Heart right ventricle (tissue), 16 donors: ENCODE measurements around the gene WBP11. TPM values are rescaled to one million over a fixed set of nuclear protein-coding genes. Genes with fewer than 3 reads are reported as not detected.
"Not testable (repeated sequence)": the region's sequence is repeated elsewhere in the genome, so short reads cannot be mapped to it uniquely, and the experiment has no call there.

ENCODE experiments used
- ATAC-seq, 8 donors: fragments of 200-7000 bp; cut with Tn5 transposase; one replicate each; pipeline ENCODE4 v1.9.1; 2020; ENCODE audit warnings: mild to moderate bottlenecking in 8 of 8, moderate library complexity in 8 of 8, moderate number of reproducible peaks in 1 of 8
- DNase-seq, 2 donors: peaks; one replicate each; pipeline ENCODE4 v3.0.0-alpha.2; 2020
- H3K27ac ChIP-seq, 10 donors: fragments of 200-600 bp; sonication (generic) in 2 of 10; one replicate each; pipeline versions ENCODE4 v1.5.0 to v1.8.0; 2020 to 2022; ENCODE audit warnings: mild to moderate bottlenecking in 3 of 10
- H3K27me3 ChIP-seq, 7 donors: fragments of 200-600 bp; one replicate each; pipeline ENCODE4 v1.8.0; 2021 to 2022; ENCODE audit warnings: mild to moderate bottlenecking in 2 of 7
- H3K36me3 ChIP-seq, 9 donors: fragments of 200-600 bp; sonication (generic) in 1 of 9; one replicate each; pipeline versions ENCODE4 v1.5.0 to v1.8.0; 2020 to 2022; ENCODE audit warnings: mild to moderate bottlenecking in 2 of 9
- H3K4me1 ChIP-seq, 9 donors: fragments of 200-600 bp; sonication (generic) in 1 of 9; one replicate each; pipeline versions ENCODE4 v1.5.0 to v1.8.0; 2020 to 2022; ENCODE audit warnings: mild to moderate bottlenecking in 4 of 9
- H3K4me3 ChIP-seq, 10 donors: fragments of 200-600 bp; sonication (generic) in 2 of 10; one replicate each; pipeline versions ENCODE4 v1.5.0 to v1.8.0; 2020 to 2022; ENCODE audit warnings: mild to moderate bottlenecking in 7 of 10, moderate library complexity in 2 of 10
- H3K9me3 ChIP-seq, 11 donors: fragments of 200-600 bp in 10 of 11; sonication (generic) in 2 of 11; one replicate each; pipeline versions ENCODE4 v1.5.0 to v1.8.0; 2013 to 2022; ENCODE audit warnings: mild to moderate bottlenecking in 2 of 11, control low read depth in 1 of 11, moderate library complexity in 1 of 11
- WGBS, 2 donors: extraction: QIAGEN DNeasy Blood & Tissue Kit; methylation state at CpG; one replicate each; pipeline ENCODE4 v1.1.7; 2013; ENCODE audit warnings: inconsistent platforms in 1 of 2; 5-methylcytosine and 5-hydroxymethylcytosine counted together
- intact Hi-C, 10 donors: fragments of 100-400 bp; cut with DNase I; formaldehyde crosslinking; loops; one replicate each; pipeline versions ENCODE4 v1.11.1 to v1.14.2; 2022
- polyA plus RNA-seq, 2 donors: library from polyadenylated mRNA; stranded (reverse); fragments of 200-250 nt; gene quantifications; one replicate each; pipeline ENCODE4 v1.2.3, GENCODE V29; 2013
- total RNA-seq, 10 donors: library from RNA; stranded (reverse); fragmentation: NEBNext Ultra II Directional in 3 of 10; extraction: Animal tissue kit (Norgen Biotek cat#: 25700) in 3 of 10; gene quantifications; one replicate each; pipeline versions ENCODE4 v1.2.1 to v1.2.4, GENCODE V29; 2021 to 2023
- TF ChIP-seq, protein P1 (sequence below), 9 donors: fragments of 200-600 bp; sonication (generic) in 2 of 9; IDR thresholded peaks; one replicate each; pipeline versions ENCODE4 v1.5.0 to v1.8.0; 2021 to 2022; ENCODE audit warnings: antibody characterized with exemption in 9 of 9, mild to moderate bottlenecking in 5 of 9, moderate library complexity in 1 of 9
- donor health status: Arrhythmogenic right ventricular cardiomyopathy.
- donor health status: ischemic (EF 13 %, LVEDD 7.1; RV severe dilation, severe dysfunction).
- donor health status: healthy with polysubstance abuse.
- donor health status: DM: no; HTN: yes; CAD: no.
- donor health status: DM: no; HTN: no; CAD: no.
- donor health status: ischemic (EF 25% LVEDD 6.9; RV normal size, moderate dysfunction).
- donor health status: ischemic (EF 25% LVEDD 5.7; RV mildly dilated, moderate dysfunction).
- donor health status: healthy.
- donor health status: DM: yes; HTN: yes; CAD: no.
- donor health status: Ischemic cardiomyopathy.
- donor health status: ischemic (EF 35%, LVEDD 5.7; RV mildly dilated, moderate dysfunction).
- donor health status: nonischemic (EF 11% LVEDD 7.7; RV severe dilation, severe dysfunction).
- donor health status: DM: yes; HTN: yes; CAD: no.
- donor health status: PGD.
- donor health status: ischemic (EF 29% LVEDD 5.4; RV normal size, mild dysfunction).
- donor health status: nonischemic (EF 23%, LVEDD 6.1; RV moderate dilation, normal function).

WBP11 gene
- total and polyA plus RNA-seq, 12 donors: 11.9 to 62.3 (median 54.3) TPM

DNA sequence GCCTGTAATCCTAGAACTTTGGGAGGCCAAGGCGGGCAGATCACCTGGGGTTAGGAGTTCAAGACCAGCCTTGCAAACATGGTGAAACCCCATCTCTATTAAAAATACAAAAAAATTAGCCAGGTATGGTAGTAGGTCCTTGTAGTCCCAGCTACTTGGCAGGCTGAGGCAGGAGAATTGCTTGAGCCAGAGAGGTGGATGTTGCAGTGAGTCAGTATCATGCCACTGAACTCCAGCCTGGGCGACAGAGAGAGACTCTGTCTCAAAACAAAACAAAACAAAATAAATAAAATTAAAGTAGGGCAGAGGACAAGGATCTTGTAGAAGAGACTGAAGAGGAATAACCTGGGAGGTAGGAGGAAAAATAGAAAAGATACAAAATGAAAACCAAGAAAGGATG, 61.3 kb downstream of the WBP11 start:
- Histone ChIP-seq H3K4me3 (no peak overlapping the region), H3K27me3 (no peaks in the 10 kb centered on the region), H3K27ac (no peak overlapping the region), H3K36me3 (peaks cover 0 to under 1% (median 0%) of the 10 kb centered on the region in 9 donors), H3K4me1 (no peaks in the 10 kb centered on the region), H3K9me3 (peaks cover 0 to 19% (median 0%) of the 10 kb centered on the region in 11 donors)
- intact Hi-C loops: no loop called here
- TF ChIP-seq, protein P1, sequence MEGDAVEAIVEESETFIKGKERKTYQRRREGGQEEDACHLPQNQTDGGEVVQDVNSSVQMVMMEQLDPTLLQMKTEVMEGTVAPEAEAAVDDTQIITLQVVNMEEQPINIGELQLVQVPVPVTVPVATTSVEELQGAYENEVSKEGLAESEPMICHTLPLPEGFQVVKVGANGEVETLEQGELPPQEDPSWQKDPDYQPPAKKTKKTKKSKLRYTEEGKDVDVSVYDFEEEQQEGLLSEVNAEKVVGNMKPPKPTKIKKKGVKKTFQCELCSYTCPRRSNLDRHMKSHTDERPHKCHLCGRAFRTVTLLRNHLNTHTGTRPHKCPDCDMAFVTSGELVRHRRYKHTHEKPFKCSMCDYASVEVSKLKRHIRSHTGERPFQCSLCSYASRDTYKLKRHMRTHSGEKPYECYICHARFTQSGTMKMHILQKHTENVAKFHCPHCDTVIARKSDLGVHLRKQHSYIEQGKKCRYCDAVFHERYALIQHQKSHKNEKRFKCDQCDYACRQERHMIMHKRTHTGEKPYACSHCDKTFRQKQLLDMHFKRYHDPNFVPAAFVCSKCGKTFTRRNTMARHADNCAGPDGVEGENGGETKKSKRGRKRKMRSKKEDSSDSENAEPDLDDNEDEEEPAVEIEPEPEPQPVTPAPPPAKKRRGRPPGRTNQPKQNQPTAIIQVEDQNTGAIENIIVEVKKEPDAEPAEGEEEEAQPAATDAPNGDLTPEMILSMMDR (IDR thresholded peaks at IDR 0.05): no peak
- DNase-seq (no peak), ATAC-seq (no peak)
- 96 to 98% methylated on average over 2 of the region's 2 CpGs for WGBS, 2 donors

DNA sequence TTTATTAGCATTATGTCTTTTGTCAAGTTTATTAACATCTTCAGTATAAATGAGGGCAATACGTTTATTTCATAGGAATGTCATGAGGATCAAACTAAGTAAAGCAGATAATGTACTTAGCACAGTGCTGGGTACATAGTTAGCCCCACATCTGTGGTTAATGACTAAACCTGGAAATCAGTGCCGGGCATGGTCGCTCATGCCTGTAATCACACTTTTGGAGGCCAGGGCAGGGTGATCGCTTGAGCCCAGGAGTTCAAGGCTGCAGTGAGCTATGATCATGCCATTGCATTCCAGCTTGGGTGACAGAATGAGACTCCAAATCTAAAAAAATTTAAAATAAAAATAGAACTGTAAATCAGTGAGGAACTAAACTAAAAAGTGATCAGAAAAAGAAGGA, 62.1 kb downstream of the WBP11 start:
- Histone ChIP-seq H3K4me1 (no peaks in the 10 kb centered on the region), H3K4me3 (no peak overlapping the region), H3K27ac (no peak overlapping the region), H3K9me3 (peaks cover 0 to 19% (median 0%) of the 10 kb centered on the region in 11 donors), H3K36me3 (no peaks in the 10 kb centered on the region), H3K27me3 (no peaks in the 10 kb centered on the region)
- ATAC-seq: no peak
- intact Hi-C loops: no loop called here
- WGBS, 2 donors: 85 to 92% methylated on average over 4 of the region's 4 CpGs
- DNase-seq: no peak
- TF ChIP-seq, protein P1 (IDR thresholded peaks at IDR 0.05): no peak

DNA sequence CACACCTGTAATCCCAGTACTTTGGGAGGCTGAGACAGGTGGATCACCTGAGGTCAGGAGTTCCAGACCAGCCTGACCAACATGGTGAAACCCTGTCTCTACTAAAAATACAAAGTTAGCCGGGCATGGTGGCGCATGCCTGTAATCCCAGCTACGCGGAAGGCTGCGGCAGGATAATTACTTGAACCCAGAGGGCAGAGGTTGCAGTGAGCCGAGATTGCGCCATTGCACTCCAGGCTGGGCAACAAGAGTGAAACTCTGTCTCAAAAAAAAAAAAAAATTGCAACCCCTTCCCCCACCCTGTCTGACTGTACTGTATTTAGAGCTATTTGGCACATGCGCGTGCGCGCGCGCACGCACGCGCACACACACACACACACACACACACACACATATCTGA, 66.8 kb downstream of the WBP11 start:
- H3K27ac ChIP-seq, H3K27me3 ChIP-seq, H3K9me3 ChIP-seq, H3K36me3 ChIP-seq, H3K4me1 ChIP-seq, ATAC-seq, H3K4me3 ChIP-seq, intact Hi-C loops, DNase-seq: not testable (repeated sequence)
- 89 to 95% methylated on average over 16 of the region's 16 CpGs for WGBS, 2 donors

Other genes starting within 250 kb of the WBP11 start
- gene PLBD1, start 235.6 kb downstream of the WBP11 start, total RNA-seq: 10 to 100 TPM; 19.4 to 45.1 (median 30.1) TPM
- 10 to 100 TPM in 1 of 2 donors, 1 to 10 TPM in 1; 6.4 to 10.9 TPM for gene PLBD1, start 235.6 kb downstream of the WBP11 start, polyA plus RNA-seq
- under 1 TPM in 2 of 10 donors, not detected in 8; 0.06 to 0.15 TPM for gene GUCY2C, start 106.9 kb downstream of the WBP11 start, total RNA-seq
- under 1 TPM in 1 of 2 donors, not detected in 1; 0.01 TPM for gene GUCY2C, start 106.9 kb downstream of the WBP11 start, polyA plus RNA-seq
- gene C12orf60, start 192 bp upstream of the WBP11 start, total RNA-seq: 1 to 10 TPM; 1.2 to 5.8 (median 3.7) TPM
- gene C12orf60, start 192 bp upstream of the WBP11 start, polyA plus RNA-seq: 1 to 10 TPM; 3.4 to 5.5 TPM
- gene SMCO3, start 10.7 kb upstream of the WBP11 start, total RNA-seq: under 1 TPM in 5 of 10 donors, not detected in 5; 0.10 to 0.24 (median 0.12) TPM
- gene SMCO3, start 10.7 kb upstream of the WBP11 start, polyA plus RNA-seq: 1 to 10 TPM in 1 of 2 donors, under 1 TPM in 1; 0.14 to 1.3 TPM
- gene ART4, start 40.0 kb upstream of the WBP11 start, total RNA-seq: 1 to 10 TPM in 9 of 10 donors, under 1 TPM in 1; 0.72 to 3.9 (median 2.8) TPM
- gene ART4, start 40.0 kb upstream of the WBP11 start, polyA plus RNA-seq: 1 to 10 TPM; 1.3 to 2.7 TPM
- gene MGP, start 82.4 kb upstream of the WBP11 start, total RNA-seq: 100 to 1,000 TPM; 151 to 456 (median 254) TPM
- gene MGP, start 82.4 kb upstream of the WBP11 start, polyA plus RNA-seq: 100 to 1,000 TPM; 252 to 528 TPM
- under 1 TPM in 8 of 10 donors, not detected in 2; 0.14 to 0.79 (median 0.28) TPM for gene ERP27, start 135.1 kb upstream of the WBP11 start, total RNA-seq
- under 1 TPM; 0.20 to 0.44 TPM for gene ERP27, start 135.1 kb upstream of the WBP11 start, polyA plus RNA-seq
- 100 to 1,000 TPM in 1 of 10 donors, 10 to 100 TPM in 9; 28.1 to 150 (median 37.9) TPM for gene ARHGDIB, start 158.1 kb upstream of the WBP11 start, total RNA-seq
- gene ARHGDIB, start 158.1 kb upstream of the WBP11 start, polyA plus RNA-seq: 100 to 1,000 TPM; 114 to 144 TPM
- not detected for gene PDE6H, start 169.6 kb upstream of the WBP11 start, total RNA-seq
- not detected for gene PDE6H, start 169.6 kb upstream of the WBP11 start, polyA plus RNA-seq